Neuronal stem cell (in vitro differentiated cells): ENCODE data around the gene CASQ1.

Experiments used
- DNase-seq: peaks from one replicate; pipeline ENCODE4 v3.0.0-alpha.2; 2013; ENCODE audit warnings: low spot score
- H2AFZ ChIP-seq: one replicate; pipeline ENCODE4 v1.6.1; 2013; ENCODE audit warnings: mild to moderate bottlenecking, low read length, inconsistent platforms
- H2AK5ac ChIP-seq: 2 replicates; pipeline ENCODE4 v1.6.1; 2013; ENCODE audit warnings: low read depth, mild to moderate bottlenecking, inconsistent platforms, low read length, moderate library complexity, mixed read lengths
- H2BK120ac ChIP-seq: 2 replicates; pipeline ENCODE4 v1.6.1; 2013; ENCODE audit warnings: low read depth, mild to moderate bottlenecking, inconsistent platforms, low read length, moderate library complexity, mixed read lengths
- H2BK12ac ChIP-seq: one replicate; pipeline ENCODE4 v1.6.1; 2013; ENCODE audit warnings: low read length, inconsistent platforms
- H2BK15ac ChIP-seq: 2 replicates; pipeline ENCODE4 v1.6.1; 2013; ENCODE audit warnings: mild to moderate bottlenecking, low read length, inconsistent platforms, mixed read lengths
- H2BK5ac ChIP-seq: one replicate; pipeline ENCODE4 v1.6.1; 2013; ENCODE audit warnings: inconsistent platforms, mild to moderate bottlenecking, low read length, moderate library complexity
- H3K14ac ChIP-seq: one replicate; pipeline ENCODE4 v1.6.1; 2013; ENCODE audit warnings: low read length, inconsistent platforms
- H3K18ac ChIP-seq: 2 replicates; pipeline ENCODE4 v1.6.1; 2013; ENCODE audit warnings: low read length, inconsistent platforms
- H3K23ac ChIP-seq: 2 replicates; pipeline ENCODE4 v1.6.1; 2013; ENCODE audit warnings: low read depth, mild to moderate bottlenecking, mixed read lengths, low read length, inconsistent platforms; ENCODE audit not compliant: poor library complexity
- H3K27ac ChIP-seq: replicated peaks from 3 replicates; pipeline ENCODE4 v1.5.1; 2013; ENCODE audit warnings: low read length, inconsistent platforms
- H3K27me3 ChIP-seq, 3 experiments: 2 replicates each; pipeline ENCODE4 v1.6.1; 2013; ENCODE audit warnings: low read length in 3 of 3, mild to moderate bottlenecking in 2 of 3, inconsistent platforms in 1 of 3, low read depth in 1 of 3, mixed read lengths in 1 of 3, moderate library complexity in 1 of 3; ENCODE audit not compliant: control insufficient read depth in 3 of 3, insufficient read depth in 3 of 3
- H3K36me3 ChIP-seq, 2 donors: replicated peaks in 1 of 2; 2 replicates each; pipeline ENCODE4 v1.6.1; 2013; ENCODE audit warnings: low read length in 2 of 2; ENCODE audit not compliant: control insufficient read depth in 2 of 2, insufficient read depth in 2 of 2
- H3K4ac ChIP-seq: 2 replicates; pipeline ENCODE4 v1.6.1; 2013; ENCODE audit warnings: inconsistent platforms, mild to moderate bottlenecking, low read length, moderate library complexity
- H3K4me1 ChIP-seq, 2 donors: 1 replicate in 1 of 2; 2 replicates in 1 of 2; pipeline ENCODE4 v1.6.1; 2013; ENCODE audit warnings: low read length in 2 of 2, low read depth in 1 of 2; ENCODE audit not compliant: control insufficient read depth in 2 of 2, insufficient read depth in 1 of 2
- H3K4me2 ChIP-seq: one replicate; pipeline ENCODE4 v1.6.1; 2013; ENCODE audit warnings: mild to moderate bottlenecking, low read length, inconsistent platforms; ENCODE audit not compliant: insufficient read depth, poor library complexity, severe bottlenecking
- H3K4me3 ChIP-seq, 2 donors: 2 replicates each; pipeline ENCODE4 v1.5.1; 2013; ENCODE audit warnings: low read length in 2 of 2, mild to moderate bottlenecking in 2 of 2, inconsistent platforms in 1 of 2, moderate library complexity in 1 of 2
- H3K79me1 ChIP-seq: one replicate; pipeline ENCODE4 v1.6.1; 2013; ENCODE audit warnings: low read depth, mild to moderate bottlenecking, inconsistent platforms, low read length, moderate library complexity
- H3K9ac ChIP-seq: one replicate; pipeline ENCODE4 v1.6.1; 2013; ENCODE audit warnings: mild to moderate bottlenecking, low read depth, low read length, inconsistent platforms; ENCODE audit not compliant: poor library complexity
- H3K9me3 ChIP-seq, 2 donors: replicated peaks in 1 of 2; 2 replicates each; pipeline versions ENCODE3 to v1.6.1; 2013; ENCODE audit warnings: low read length in 2 of 2, mild to moderate bottlenecking in 2 of 2, inconsistent platforms in 1 of 2, low read depth in 1 of 2, mixed read lengths in 1 of 2, moderate library complexity in 1 of 2; ENCODE audit not compliant: control insufficient read depth in 2 of 2, insufficient read depth in 1 of 2
- H4K8ac ChIP-seq: one replicate; pipeline ENCODE4 v1.6.1; 2013; ENCODE audit warnings: low read depth, mild to moderate bottlenecking, inconsistent platforms, low read length, moderate library complexity
- H4K91ac ChIP-seq: one replicate; pipeline ENCODE4 v1.6.1; 2013; ENCODE audit warnings: low read length, low read depth, mild to moderate bottlenecking, inconsistent platforms; ENCODE audit not compliant: poor library complexity
- WGBS, 2 donors: extraction: QIAGEN DNeasy Blood & Tissue Kit; methylation state at CpG; one replicate each; pipeline ENCODE4 v1.1.7; 2013; ENCODE audit warnings: missing lambda C conversion rate in 2 of 2, mixed read lengths in 1 of 2; ENCODE audit not compliant: insufficient read length in 2 of 2, insufficient replicate concordance in 1 of 2; ENCODE audit errors: extremely low coverage in 2 of 2; 5-methylcytosine and 5-hydroxymethylcytosine counted together

Gene CASQ1

GRCh38 chr1:160227034-160227433, 36.7 kb downstream of the CASQ1 start:
- Histone ChIP-seq H3K36me3 (peaks cover 35 to 99% of the 10 kb centered on the region in 2 donors), H3K4me3 (no peak overlapping the region), H2BK5ac (no peak overlapping the region), H3K4ac (no peak overlapping the region), H3K18ac (no peak overlapping the region), H3K23ac (no peak overlapping the region), H3K14ac (no peak overlapping the region), H4K8ac (no peak overlapping the region), H3K27me3 (no peaks in the 10 kb centered on the region), H2AFZ (no peak overlapping the region), H3K4me2 (no peak overlapping the region), H3K4me1 (no peaks in the 10 kb centered on the region), H3K9ac (no peak overlapping the region), H2BK12ac (no peak overlapping the region), H2BK15ac (no peak overlapping the region), H3K79me1 (no peaks in the 10 kb centered on the region), H2AK5ac (no peak overlapping the region), H3K27ac (no peak overlapping the region), H4K91ac (no peak overlapping the region), H3K9me3 (no peaks in the 10 kb centered on the region), H2BK120ac (no peak overlapping the region)
- DNase-seq = no peak
- no CpG with 5 or more reads among the region's 4 CpGs for WGBS, 2 donors

GRCh38 chr1:160227561-160227960, 37.2 kb downstream of the CASQ1 start:
- H3K9ac ChIP-seq = no peak overlapping the region

DNA sequence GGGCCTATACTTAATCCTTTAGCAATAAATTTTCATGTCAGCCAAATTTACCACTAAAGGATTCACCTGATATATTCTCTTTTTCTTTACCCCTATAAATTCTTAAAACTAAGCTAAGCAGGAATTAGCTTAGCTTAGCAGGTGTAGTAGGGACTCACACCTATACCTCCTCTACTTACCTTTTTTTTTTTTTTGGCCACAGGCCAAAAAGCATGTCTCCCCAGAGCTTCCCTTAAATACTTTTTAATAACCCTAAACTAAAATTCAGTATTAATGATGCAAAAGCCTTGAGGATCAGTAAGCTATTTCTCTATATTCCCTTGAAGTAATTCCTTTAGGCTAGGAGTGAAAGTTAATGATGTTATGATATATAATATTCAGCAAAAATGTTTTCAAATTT, 38.1 kb downstream of the CASQ1 start:
- H3K4me3 ChIP-seq = no peak overlapping the region
- no peak for DNase-seq
- no peak overlapping the region for H3K18ac ChIP-seq
- H2BK15ac ChIP-seq = no peak overlapping the region
- H3K23ac ChIP-seq = no peak overlapping the region
- peaks cover 25 to 99% of the 10 kb centered on the region in 2 donors for H3K36me3 ChIP-seq
- H3K4me1 ChIP-seq = no peaks in the 10 kb centered on the region
- no peak overlapping the region for H4K8ac ChIP-seq
- H3K4me2 ChIP-seq = no peak overlapping the region
- no peaks in the 10 kb centered on the region for H3K9me3 ChIP-seq
- no peak overlapping the region for H2BK5ac ChIP-seq
- no peak overlapping the region for H2AK5ac ChIP-seq
- H2AFZ ChIP-seq = no peak overlapping the region
- no peak overlapping the region for H3K9ac ChIP-seq
- H4K91ac ChIP-seq = no peak overlapping the region
- no peaks in the 10 kb centered on the region for H3K27me3 ChIP-seq
- H3K27ac ChIP-seq = no peak overlapping the region
- H2BK120ac ChIP-seq = no peak overlapping the region
- H3K79me1 ChIP-seq = no peaks in the 10 kb centered on the region
- H3K4ac ChIP-seq = no peak overlapping the region
- H3K14ac ChIP-seq = no peak overlapping the region
- no peak overlapping the region for H2BK12ac ChIP-seq

More at GRCh38 chr1:160227561-160227960, 37.2 kb downstream of the CASQ1 start:
- Histone ChIP-seq H3K27ac (no peak overlapping the region), H3K4me3 (no peak overlapping the region), H2AK5ac (no peak overlapping the region), H3K27me3 (no peaks in the 10 kb centered on the region), H2BK15ac (no peak overlapping the region), H4K91ac (no peak overlapping the region), H2BK5ac (no peak overlapping the region), H3K4me2 (no peak overlapping the region), H3K18ac (no peak overlapping the region), H3K36me3 (peaks cover 31 to 99% of the 10 kb centered on the region in 2 donors), H2BK120ac (no peak overlapping the region), H3K23ac (no peak overlapping the region), H2BK12ac (no peak overlapping the region), H2AFZ (no peak overlapping the region), H3K4me1 (no peaks in the 10 kb centered on the region), H3K4ac (no peak overlapping the region), H4K8ac (no peak overlapping the region), H3K14ac (no peak overlapping the region), H3K79me1 (no peaks in the 10 kb centered on the region), H3K9me3 (no peaks in the 10 kb centered on the region)
- WGBS, 2 donors = no CpG with 5 or more reads among the region's 1 CpG
- no peak for DNase-seq

GRCh38 chr1:160232911-160233310, 42.5 kb downstream of the CASQ1 start:
- H3K14ac ChIP-seq = no peak overlapping the region
- no peaks in the 10 kb centered on the region for H3K9me3 ChIP-seq
- H3K36me3 ChIP-seq = peaks cover 10 to 99% of the 10 kb centered on the region in 2 donors
- no peak overlapping the region for H2AFZ ChIP-seq
- no peak overlapping the region for H3K27ac ChIP-seq
- no peak overlapping the region for H2BK120ac ChIP-seq
- no peak overlapping the region for H3K18ac ChIP-seq
- no peak overlapping the region for H3K4me2 ChIP-seq
- H3K4me3 ChIP-seq = no peak overlapping the region
- no peak overlapping the region for H3K4ac ChIP-seq
- H2BK15ac ChIP-seq = no peak overlapping the region
- no peak overlapping the region for H2BK5ac ChIP-seq
- H3K4me1 ChIP-seq = no peaks in the 10 kb centered on the region
- no peak overlapping the region for H4K91ac ChIP-seq
- no peaks in the 10 kb centered on the region for H3K79me1 ChIP-seq
- no peak overlapping the region for H3K9ac ChIP-seq
- DNase-seq = no peak
- H2AK5ac ChIP-seq = no peak overlapping the region
- H3K23ac ChIP-seq = no peak overlapping the region
- H2BK12ac ChIP-seq = no peak overlapping the region
- H4K8ac ChIP-seq = no peak overlapping the region
- no peaks in the 10 kb centered on the region for H3K27me3 ChIP-seq
